Lower leg skin (tissue), 4 donors: Measurements from ENCODE around the gene SSR1. TPM values are rescaled to one million over a fixed set of nuclear protein-coding genes. Genes with fewer than 3 reads are reported as not detected.

Experiments used
- DNase-seq, 2 donors: peaks; one replicate each; pipeline ENCODE4 v3.0.0-alpha.2; 2019; ENCODE audit warnings: low spot score in 2 of 2
- H3K4me3 ChIP-seq: fragments of 200-600 bp; sonication (generic); 2 replicates; pipeline ENCODE4 v1.5.1; 2017; ENCODE audit warnings: mild to moderate bottlenecking, low read depth; ENCODE audit not compliant: poor library complexity, severe bottlenecking
- CTCF ChIP-seq, 3 donors: fragments of 450-650 bp; IDR thresholded peaks; one replicate each; pipeline ENCODE4 v1.5.1; 2016; ENCODE audit warnings: antibody characterized with exemption in 3 of 3, mild to moderate bottlenecking in 3 of 3, moderate library complexity in 2 of 3
- POLR2A ChIP-seq, 2 donors: fragments of 450-650 bp; IDR thresholded peaks; one replicate each; pipeline ENCODE4 v1.6.1; 2016 to 2017; ENCODE audit warnings: antibody characterized with exemption in 2 of 2, mild to moderate bottlenecking in 1 of 2, moderate library complexity in 1 of 2
- WGBS, 2 donors: methylation state at CpG; one replicate each; pipeline ENCODE4 v1.1.5; 2018; 5-methylcytosine and 5-hydroxymethylcytosine counted together
- intact Hi-C: fragments of 100-400 bp; cut with DNase I; formaldehyde crosslinking; loops from one replicate; pipeline ENCODE4 v1.15.0; 2023; ENCODE audit warnings: low total_unique reads
- total RNA-seq, 4 donors: library from RNA; depleted of rRNA; stranded (reverse); fragments of >200 nt; gene quantifications; one replicate each; pipeline ENCODE4 v1.1.0, GENCODE V29; 2016

Gene SSR1
- total RNA-seq, 4 donors from 2014 or later = 31.4 to 42.9 (median 35.3) TPM

- no peak for DNase-seq
- no peak for TF ChIP-seq POLR2A (IDR thresholded peaks at IDR 0.05)
- no peak for TF ChIP-seq CTCF (IDR thresholded peaks at IDR 0.05)
- 92 to 96% methylated on average over 3 of the region's 3 CpGs for WGBS, 2 donors
- H3K4me3 ChIP-seq = no peak overlapping the region
- intact Hi-C loops = loop anchor here (10.0 kb wide), 1 partner anchor 330 kb away; no protein-coding TSS in a partner anchor
These were observed 78.5 kb downstream of the SSR1 start for GRCh38 chr6:7234547-7234946.

- intact Hi-C loops = loop anchor here (10.0 kb wide), 1 partner anchor 328 kb away; no protein-coding TSS in a partner anchor
- 79 to 86% methylated on average over 2 of the region's 2 CpGs for WGBS, 2 donors
- H3K4me3 ChIP-seq = no peak overlapping the region
- DNase-seq = no peak
- TF ChIP-seq POLR2A (IDR thresholded peaks at IDR 0.05) (no peak), CTCF (IDR thresholded peaks at IDR 0.05) (no peak)
These were observed 80.6 kb downstream of the SSR1 start for GRCh38 chr6:7232351-7232750.

- no peak for DNase-seq
- intact Hi-C loops = loop anchor here (10.0 kb wide), 1 partner anchor 326 kb away; no protein-coding TSS in a partner anchor
- TF ChIP-seq POLR2A (IDR thresholded peaks at IDR 0.05) (no peak), CTCF (IDR thresholded peaks at IDR 0.05) (no peak)
- H3K4me3 ChIP-seq = no peak overlapping the region
- WGBS, 2 donors = 95 to 96% methylated on average over 32 to 34 of the region's 37 CpGs
These were observed 81.9 kb downstream of the SSR1 start for GRCh38 chr6:7230956-7231713.

GRCh38 chr6:7230327-7230691, 82.7 kb downstream of the SSR1 start:
- no peak overlapping the region for H3K4me3 ChIP-seq
- WGBS, 2 donors = 94 to 98% methylated on average over 25 to 37 of the region's 39 CpGs
- intact Hi-C loops = loop anchor here (10.0 kb wide), 1 partner anchor 326 kb away; no protein-coding TSS in a partner anchor
- TF ChIP-seq POLR2A (IDR thresholded peaks at IDR 0.05) (no peak), CTCF (IDR thresholded peaks at IDR 0.05) (no peak)
- DNase-seq = no peak

GRCh38 chr6:7229376-7230326, 83.3 kb downstream of the SSR1 start:
- H3K4me3 ChIP-seq = no peak overlapping the region
- DNase-seq = peak in 1 of 2 donors; percentile 82
- TF ChIP-seq POLR2A (IDR thresholded peaks at IDR 0.05) = no peak
- no peak for TF ChIP-seq CTCF (IDR thresholded peaks at IDR 0.05)
- intact Hi-C loops = loop anchor here (10.0 kb wide), 1 partner anchor 325 kb away; no protein-coding TSS in a partner anchor
- 95 to 98% methylated on average over 57 to 62 of the region's 62 CpGs for WGBS, 2 donors
